BE2C (cell line): Measurements from ENCODE around the gene CXCR6.

Source experiments
- DNase-seq: peaks from one replicate; pipeline ENCODE4 v3.0.0-alpha.2; 2020
- H3K27me3 ChIP-seq: fragments of 250-450 bp; sonication (Bioruptor Pico); 2 replicates; pipeline ENCODE4 v1.5.1; 2020; ENCODE audit warnings: mild to moderate bottlenecking
- H3K36me3 ChIP-seq: fragments of 250-450 bp; sonication (Bioruptor Pico); 2 replicates; pipeline ENCODE4 v1.5.1; 2020; ENCODE audit warnings: mild to moderate bottlenecking
- H3K4me1 ChIP-seq: fragments of 250-450 bp; sonication (Bioruptor Pico); 2 replicates; pipeline ENCODE4 v1.5.1; 2020
- H3K4me3 ChIP-seq: 2 replicates; pipeline ENCODE4 v1.5.1; 2011; ENCODE audit warnings: low read depth, low read length
- H3K9me3 ChIP-seq: fragments of 250-450 bp; sonication (Bioruptor Pico); 2 replicates; pipeline ENCODE4 v1.5.1; 2020
- TF ChIP-seq, protein P1 (sequence below): IDR thresholded peaks from 2 replicates; pipeline ENCODE4 v1.5.1; 2012; ENCODE audit warnings: mild to moderate bottlenecking, low read depth, low read length

Gene CXCR6

DNA sequence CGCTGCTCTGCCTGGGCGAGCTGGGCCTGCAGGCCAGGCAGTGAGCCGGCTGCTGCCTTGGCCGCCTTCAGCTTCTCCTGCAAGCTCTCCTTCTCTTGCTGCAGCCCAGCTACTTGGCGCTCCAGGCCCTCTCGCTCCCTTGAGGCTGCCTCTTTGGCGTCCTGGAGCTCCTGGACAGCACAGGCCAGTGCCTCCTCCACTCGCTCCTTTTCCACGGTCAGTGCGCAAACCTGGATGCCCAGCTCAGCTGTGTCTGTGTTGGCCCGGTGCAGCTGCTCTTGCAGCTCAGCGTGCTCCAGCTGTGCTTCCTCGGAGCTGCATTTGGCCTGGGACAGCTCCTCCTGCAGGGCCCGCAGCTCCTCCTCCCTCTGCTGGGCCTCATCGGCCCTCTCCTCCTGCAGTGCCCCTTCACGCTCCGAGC, 23.1 kb downstream of the CXCR6 start:
- Histone ChIP-seq H3K36me3 (no peaks in the 10 kb centered on the region), H3K27me3 (no peaks in the 10 kb centered on the region), H3K9me3 (no peaks in the 10 kb centered on the region), H3K4me3 (no peak overlapping the region), H3K4me1 (no peaks in the 10 kb centered on the region)
- DNase-seq = no peak
- TF ChIP-seq, protein P1, sequence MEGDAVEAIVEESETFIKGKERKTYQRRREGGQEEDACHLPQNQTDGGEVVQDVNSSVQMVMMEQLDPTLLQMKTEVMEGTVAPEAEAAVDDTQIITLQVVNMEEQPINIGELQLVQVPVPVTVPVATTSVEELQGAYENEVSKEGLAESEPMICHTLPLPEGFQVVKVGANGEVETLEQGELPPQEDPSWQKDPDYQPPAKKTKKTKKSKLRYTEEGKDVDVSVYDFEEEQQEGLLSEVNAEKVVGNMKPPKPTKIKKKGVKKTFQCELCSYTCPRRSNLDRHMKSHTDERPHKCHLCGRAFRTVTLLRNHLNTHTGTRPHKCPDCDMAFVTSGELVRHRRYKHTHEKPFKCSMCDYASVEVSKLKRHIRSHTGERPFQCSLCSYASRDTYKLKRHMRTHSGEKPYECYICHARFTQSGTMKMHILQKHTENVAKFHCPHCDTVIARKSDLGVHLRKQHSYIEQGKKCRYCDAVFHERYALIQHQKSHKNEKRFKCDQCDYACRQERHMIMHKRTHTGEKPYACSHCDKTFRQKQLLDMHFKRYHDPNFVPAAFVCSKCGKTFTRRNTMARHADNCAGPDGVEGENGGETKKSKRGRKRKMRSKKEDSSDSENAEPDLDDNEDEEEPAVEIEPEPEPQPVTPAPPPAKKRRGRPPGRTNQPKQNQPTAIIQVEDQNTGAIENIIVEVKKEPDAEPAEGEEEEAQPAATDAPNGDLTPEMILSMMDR = no peak

- H3K4me3 ChIP-seq = no peak overlapping the region
- no peak for DNase-seq
- TF ChIP-seq, protein P1 = no peak
- no peaks in the 10 kb centered on the region for H3K36me3 ChIP-seq
- H3K27me3 ChIP-seq = no peaks in the 10 kb centered on the region
- H3K4me1 ChIP-seq = no peaks in the 10 kb centered on the region
- no peaks in the 10 kb centered on the region for H3K9me3 ChIP-seq
Measured at GRCh38 chr3:45966950-45967640, 23.8 kb downstream of the CXCR6 start.

DNA sequence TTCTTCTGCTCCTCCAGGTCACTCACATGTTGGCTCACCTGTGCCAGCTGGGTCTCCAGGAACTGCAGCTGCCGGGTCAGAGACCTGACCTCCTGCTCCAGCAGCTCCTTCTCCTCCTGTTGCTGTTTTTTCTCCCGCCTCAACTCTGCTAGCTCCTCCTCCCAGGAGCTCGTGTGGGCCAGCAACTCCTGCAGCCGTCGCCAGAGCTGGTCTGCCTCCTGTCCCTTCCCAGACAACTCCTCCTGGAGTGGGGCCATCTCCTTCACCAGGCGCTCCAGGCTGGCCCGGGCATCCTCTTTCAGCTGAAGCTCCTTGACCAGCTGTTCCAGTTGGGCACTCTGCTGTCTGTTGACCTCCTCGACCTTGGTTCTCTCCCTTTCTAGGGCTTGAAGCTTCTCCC, 24.5 kb downstream of the CXCR6 start:
- Histone ChIP-seq H3K27me3 (no peaks in the 10 kb centered on the region), H3K36me3 (no peaks in the 10 kb centered on the region), H3K4me1 (no peaks in the 10 kb centered on the region), H3K9me3 (no peaks in the 10 kb centered on the region), H3K4me3 (no peak overlapping the region)
- TF ChIP-seq, protein P1 = no peak
- no peak for DNase-seq

GRCh38 chr3:45968149-45968548, 24.9 kb downstream of the CXCR6 start:
- H3K4me3 ChIP-seq = no peak overlapping the region
- no peak for DNase-seq
- H3K4me1 ChIP-seq = no peaks in the 10 kb centered on the region
- H3K9me3 ChIP-seq = no peaks in the 10 kb centered on the region
- no peaks in the 10 kb centered on the region for H3K36me3 ChIP-seq
- no peaks in the 10 kb centered on the region for H3K27me3 ChIP-seq
- TF ChIP-seq, protein P1 = no peak

GRCh38 chr3:45968706-45969105, 25.4 kb downstream of the CXCR6 start:
- no peaks in the 10 kb centered on the region for H3K36me3 ChIP-seq
- no peaks in the 10 kb centered on the region for H3K27me3 ChIP-seq
- TF ChIP-seq, protein P1 = no peak
- H3K4me1 ChIP-seq = no peaks in the 10 kb centered on the region
- no peak overlapping the region for H3K4me3 ChIP-seq
- no peaks in the 10 kb centered on the region for H3K9me3 ChIP-seq
- no peak for DNase-seq

GRCh38 chr3:45969116-45969515, 25.9 kb downstream of the CXCR6 start:
- no peaks in the 10 kb centered on the region for H3K9me3 ChIP-seq
- H3K4me1 ChIP-seq = no peaks in the 10 kb centered on the region
- H3K36me3 ChIP-seq = no peaks in the 10 kb centered on the region
- no peaks in the 10 kb centered on the region for H3K27me3 ChIP-seq
- TF ChIP-seq, protein P1 = no peak
- no peak for DNase-seq
- H3K4me3 ChIP-seq = no peak overlapping the region
